Liver (tissue), 9 donors: Measurements from ENCODE around the gene KRT36. TPM values are rescaled to one million over a fixed set of nuclear protein-coding genes. Genes with fewer than 3 reads are reported as not detected.

ENCODE experiments used
- DNase-seq: peaks from one replicate; pipeline ENCODE4 v3.0.0-alpha.2; 2017; ENCODE audit warnings: low spot score
- H3K27ac ChIP-seq, 2 donors: one replicate each; pipeline ENCODE4 v1.7.0; 2013; ENCODE audit warnings: inconsistent platforms in 2 of 2, low read length in 2 of 2, control low read depth in 1 of 2, low read depth in 1 of 2, mild to moderate bottlenecking in 1 of 2
- H3K27me3 ChIP-seq, 4 donors: one replicate each; pipeline versions ENCODE4 v1.6.1 to v1.7.0; 2013; ENCODE audit warnings: low read length in 3 of 4, inconsistent platforms in 1 of 4, mild to moderate bottlenecking in 1 of 4, moderate library complexity in 1 of 4; ENCODE audit not compliant: control insufficient read depth in 4 of 4, insufficient read depth in 4 of 4
- H3K36me3 ChIP-seq, 4 donors: one replicate each; pipeline versions ENCODE4 v1.6.1 to v1.7.0; 2013; ENCODE audit warnings: low read length in 3 of 4, mild to moderate bottlenecking in 3 of 4, low read depth in 1 of 4, moderate library complexity in 1 of 4; ENCODE audit not compliant: control insufficient read depth in 4 of 4, insufficient read depth in 3 of 4
- H3K4me1 ChIP-seq, 4 donors: one replicate each; pipeline versions ENCODE4 v1.6.1 to v1.7.0; 2013; ENCODE audit warnings: low read length in 3 of 4, mild to moderate bottlenecking in 3 of 4, moderate library complexity in 1 of 4; ENCODE audit not compliant: control insufficient read depth in 4 of 4, insufficient read depth in 4 of 4
- H3K4me3 ChIP-seq, 3 donors: one replicate each; pipeline versions ENCODE4 v1.6.1 to v1.7.0; 2013; ENCODE audit warnings: low read length in 3 of 3, control low read depth in 1 of 3, low read depth in 1 of 3, mild to moderate bottlenecking in 1 of 3
- H3K9ac ChIP-seq, 2 donors: one replicate each; pipeline ENCODE4 v1.7.0; 2013; ENCODE audit warnings: low read length in 2 of 2, mild to moderate bottlenecking in 2 of 2, moderate library complexity in 2 of 2, control low read depth in 1 of 2, low read depth in 1 of 2
- H3K9me3 ChIP-seq, 4 donors: one replicate each; pipeline versions ENCODE4 v1.6.1 to v1.7.0; 2013; ENCODE audit warnings: low read length in 3 of 4; ENCODE audit not compliant: control insufficient read depth in 4 of 4
- ATF3 ChIP-seq: IDR thresholded peaks from 2 replicates; pipeline ENCODE4 v1.6.1; 2016; ENCODE audit warnings: antibody characterized with exemption
- EGR1 ChIP-seq, 2 donors: IDR thresholded peaks; 2 replicates each; pipeline ENCODE4 v1.6.1; 2016 to 2018; ENCODE audit warnings: antibody characterized with exemption in 2 of 2, low read depth in 2 of 2
- FOXA1 ChIP-seq: IDR thresholded peaks from 2 replicates; pipeline ENCODE4 v1.6.1; 2016; ENCODE audit warnings: antibody characterized with exemption
- FOXA2 ChIP-seq: IDR thresholded peaks from 2 replicates; pipeline ENCODE4 v1.6.1; 2016; ENCODE audit warnings: antibody characterized with exemption
- GABPA ChIP-seq, 2 donors: IDR thresholded peaks in 1 of 2; conservative IDR thresholded peaks in 1 of 2; 2 replicates each; pipeline ENCODE4 v1.6.1; 2016; ENCODE audit warnings: antibody characterized with exemption in 2 of 2, mild to moderate bottlenecking in 1 of 2, moderate library complexity in 1 of 2
- HNF4A ChIP-seq, 2 donors: conservative IDR thresholded peaks; 2 replicates each; pipeline ENCODE4 v1.6.1; 2016; ENCODE audit warnings: antibody characterized with exemption in 2 of 2, mild to moderate bottlenecking in 2 of 2
- HNF4G ChIP-seq: IDR thresholded peaks from 2 replicates; pipeline ENCODE4 v1.6.1; 2016; ENCODE audit warnings: antibody characterized with exemption
- JUND ChIP-seq, 2 donors: IDR thresholded peaks; 2 replicates each; pipeline ENCODE4 v1.6.1; 2016; ENCODE audit warnings: antibody characterized with exemption in 2 of 2
- NR2F2 ChIP-seq: IDR thresholded peaks from 2 replicates; pipeline ENCODE4 v1.6.1; 2016; ENCODE audit warnings: antibody characterized with exemption
- RAD21 ChIP-seq, 2 donors: IDR thresholded peaks; 2 replicates each; pipeline ENCODE4 v1.6.1; 2016; ENCODE audit warnings: antibody characterized with exemption in 2 of 2, mild to moderate bottlenecking in 2 of 2
- RXRA ChIP-seq, 2 donors: IDR thresholded peaks; 2 replicates each; pipeline ENCODE4 v1.6.1; 2017 to 2018; ENCODE audit warnings: antibody characterized with exemption in 2 of 2, mild to moderate bottlenecking in 1 of 2
- SP1 ChIP-seq: IDR thresholded peaks from 2 replicates; pipeline ENCODE4 v1.6.1; 2018; ENCODE audit warnings: antibody characterized with exemption, mild to moderate bottlenecking
- TAF1 ChIP-seq: conservative IDR thresholded peaks from 2 replicates; pipeline ENCODE4 v1.6.1; 2016; ENCODE audit warnings: antibody characterized with exemption, mild to moderate bottlenecking
- YY1 ChIP-seq: IDR thresholded peaks from 2 replicates; pipeline ENCODE4 v1.6.1; 2016; ENCODE audit warnings: antibody characterized with exemption, mild to moderate bottlenecking
- ZBTB33 ChIP-seq: IDR thresholded peaks from 2 replicates; pipeline ENCODE4 v1.6.1; 2016; ENCODE audit warnings: antibody characterized with exemption
- WGBS: extraction: QIAGEN DNeasy Blood & Tissue Kit; methylation state at CpG from one replicate; pipeline ENCODE4 v1.1.7; 2013; 5-methylcytosine and 5-hydroxymethylcytosine counted together
- polyA plus RNA-seq, 2 donors: library from polyadenylated mRNA; stranded (reverse) in 1 of 2; unstranded in 1 of 2; fragments of 200-250 nt in 1 of 2; fragments of >200 nt in 1 of 2; fragmentation: Nextera tagmentation in 1 of 2; extraction: Ambion mirVana in 1 of 2; gene quantifications; one replicate each; pipeline versions ENCODE4 v1.2.1 to v1.2.3, GENCODE V29; 2013 to 2015
- total RNA-seq, 2 donors: library from RNA; depleted of rRNA; stranded (reverse); fragments of >200 nt; gene quantifications; one replicate each; pipeline ENCODE4 v1.2.3, GENCODE V29; 2014
- TF ChIP-seq, protein P1 (sequence below): IDR thresholded peaks from 2 replicates; pipeline ENCODE4 v1.6.1; 2016; ENCODE audit warnings: antibody characterized with exemption, mild to moderate bottlenecking
- TF ChIP-seq, protein P2 (sequence below): fragments of 150-350 bp; IDR thresholded peaks from 2 replicates; pipeline ENCODE4 v1.5.1; 2017; ENCODE audit warnings: improper control_type of control experiment, low read depth, low read length; ENCODE audit not compliant: missing input control
- donor health status: healthy.
- donor health status: healthy.
- donor health status: healthy.
- donor health status: healthy.
- donor health status: healthy.

KRT36 gene
- total and polyA plus RNA-seq, 4 donors, result 0.05 TPM; not detected in 3

GRCh38 chr17:41464682-41465081 lies 25.0 kb downstream of the KRT36 start:
- H3K9me3 ChIP-seq, result no peaks in the 10 kb centered on the region
- H3K27me3 ChIP-seq, result no peaks in the 10 kb centered on the region
- WGBS, result 68% methylated on average over 6 of the region's 6 CpGs
- no peak overlapping the region for H3K9ac ChIP-seq
- TF ChIP-seq YY1 (no peak), TAF1 (no peak), SP1 (no peak), HNF4G (no peak), ATF3 (no peak), HNF4A (conservative IDR thresholded peaks at IDR 0.05) (no peak), EGR1 (IDR thresholded peaks at IDR 0.05; ENCODE audit: low read depth in 2 of 2) (no peak), FOXA1 (no peak), NR2F2 (no peak), JUND (IDR thresholded peaks at IDR 0.05) (no peak), GABPA (IDR thresholded peaks at IDR 0.05 in 1 of 2, conservative IDR thresholded peaks at IDR 0.05 in 1 of 2) (no peak), ZBTB33 (no peak)
- TF ChIP-seq, protein P1, sequence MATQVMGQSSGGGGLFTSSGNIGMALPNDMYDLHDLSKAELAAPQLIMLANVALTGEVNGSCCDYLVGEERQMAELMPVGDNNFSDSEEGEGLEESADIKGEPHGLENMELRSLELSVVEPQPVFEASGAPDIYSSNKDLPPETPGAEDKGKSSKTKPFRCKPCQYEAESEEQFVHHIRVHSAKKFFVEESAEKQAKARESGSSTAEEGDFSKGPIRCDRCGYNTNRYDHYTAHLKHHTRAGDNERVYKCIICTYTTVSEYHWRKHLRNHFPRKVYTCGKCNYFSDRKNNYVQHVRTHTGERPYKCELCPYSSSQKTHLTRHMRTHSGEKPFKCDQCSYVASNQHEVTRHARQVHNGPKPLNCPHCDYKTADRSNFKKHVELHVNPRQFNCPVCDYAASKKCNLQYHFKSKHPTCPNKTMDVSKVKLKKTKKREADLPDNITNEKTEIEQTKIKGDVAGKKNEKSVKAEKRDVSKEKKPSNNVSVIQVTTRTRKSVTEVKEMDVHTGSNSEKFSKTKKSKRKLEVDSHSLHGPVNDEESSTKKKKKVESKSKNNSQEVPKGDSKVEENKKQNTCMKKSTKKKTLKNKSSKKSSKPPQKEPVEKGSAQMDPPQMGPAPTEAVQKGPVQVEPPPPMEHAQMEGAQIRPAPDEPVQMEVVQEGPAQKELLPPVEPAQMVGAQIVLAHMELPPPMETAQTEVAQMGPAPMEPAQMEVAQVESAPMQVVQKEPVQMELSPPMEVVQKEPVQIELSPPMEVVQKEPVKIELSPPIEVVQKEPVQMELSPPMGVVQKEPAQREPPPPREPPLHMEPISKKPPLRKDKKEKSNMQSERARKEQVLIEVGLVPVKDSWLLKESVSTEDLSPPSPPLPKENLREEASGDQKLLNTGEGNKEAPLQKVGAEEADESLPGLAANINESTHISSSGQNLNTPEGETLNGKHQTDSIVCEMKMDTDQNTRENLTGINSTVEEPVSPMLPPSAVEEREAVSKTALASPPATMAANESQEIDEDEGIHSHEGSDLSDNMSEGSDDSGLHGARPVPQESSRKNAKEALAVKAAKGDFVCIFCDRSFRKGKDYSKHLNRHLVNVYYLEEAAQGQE, result no peak
- DNase-seq, result no peak
- no peaks in the 10 kb centered on the region for H3K36me3 ChIP-seq
- H3K27ac ChIP-seq, result no peak overlapping the region
- no peaks in the 10 kb centered on the region for H3K4me1 ChIP-seq
- no peak overlapping the region for H3K4me3 ChIP-seq

DNA sequence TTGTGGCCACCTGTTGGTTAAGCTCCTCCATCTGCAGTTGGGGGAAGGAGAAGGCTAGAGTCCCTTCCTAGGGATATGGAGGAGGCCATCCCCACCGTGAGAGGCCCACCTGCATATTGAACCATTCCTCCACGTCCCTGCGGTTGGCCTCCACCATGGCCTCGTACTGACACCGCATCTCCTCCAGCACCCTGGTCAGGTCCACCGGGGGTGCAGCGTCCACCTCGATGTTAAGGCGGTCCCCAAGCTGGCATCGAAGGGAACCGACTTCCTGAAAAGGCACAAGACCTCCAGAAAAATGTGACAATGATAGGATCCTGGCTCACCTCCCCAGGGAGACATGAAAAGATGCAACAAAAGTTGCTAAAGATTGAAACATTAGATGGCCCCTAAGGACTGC lies 25.5 kb downstream of the KRT36 start:
- Histone ChIP-seq H3K9me3 (no peaks in the 10 kb centered on the region), H3K9ac (no peak overlapping the region), H3K4me3 (no peak overlapping the region), H3K27me3 (no peaks in the 10 kb centered on the region), H3K27ac (no peak overlapping the region), H3K36me3 (no peaks in the 10 kb centered on the region), H3K4me1 (no peaks in the 10 kb centered on the region)
- 92% methylated on average over 11 of the region's 11 CpGs for WGBS
- no peak for TF ChIP-seq RAD21 (IDR thresholded peaks at IDR 0.05)
- TF ChIP-seq, protein P1, result no peak
- TF ChIP-seq TAF1, result no peak
- TF ChIP-seq, protein P2, sequence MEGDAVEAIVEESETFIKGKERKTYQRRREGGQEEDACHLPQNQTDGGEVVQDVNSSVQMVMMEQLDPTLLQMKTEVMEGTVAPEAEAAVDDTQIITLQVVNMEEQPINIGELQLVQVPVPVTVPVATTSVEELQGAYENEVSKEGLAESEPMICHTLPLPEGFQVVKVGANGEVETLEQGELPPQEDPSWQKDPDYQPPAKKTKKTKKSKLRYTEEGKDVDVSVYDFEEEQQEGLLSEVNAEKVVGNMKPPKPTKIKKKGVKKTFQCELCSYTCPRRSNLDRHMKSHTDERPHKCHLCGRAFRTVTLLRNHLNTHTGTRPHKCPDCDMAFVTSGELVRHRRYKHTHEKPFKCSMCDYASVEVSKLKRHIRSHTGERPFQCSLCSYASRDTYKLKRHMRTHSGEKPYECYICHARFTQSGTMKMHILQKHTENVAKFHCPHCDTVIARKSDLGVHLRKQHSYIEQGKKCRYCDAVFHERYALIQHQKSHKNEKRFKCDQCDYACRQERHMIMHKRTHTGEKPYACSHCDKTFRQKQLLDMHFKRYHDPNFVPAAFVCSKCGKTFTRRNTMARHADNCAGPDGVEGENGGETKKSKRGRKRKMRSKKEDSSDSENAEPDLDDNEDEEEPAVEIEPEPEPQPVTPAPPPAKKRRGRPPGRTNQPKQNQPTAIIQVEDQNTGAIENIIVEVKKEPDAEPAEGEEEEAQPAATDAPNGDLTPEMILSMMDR, result no peak
- no peak for TF ChIP-seq NR2F2
- no peak for TF ChIP-seq RXRA (IDR thresholded peaks at IDR 0.05)
- TF ChIP-seq FOXA2, result no peak
- no peak for TF ChIP-seq HNF4A (conservative IDR thresholded peaks at IDR 0.05)
- no peak for TF ChIP-seq FOXA1
- DNase-seq, result no peak
